ENCODE results near the gene UNC13A.

DNA sequence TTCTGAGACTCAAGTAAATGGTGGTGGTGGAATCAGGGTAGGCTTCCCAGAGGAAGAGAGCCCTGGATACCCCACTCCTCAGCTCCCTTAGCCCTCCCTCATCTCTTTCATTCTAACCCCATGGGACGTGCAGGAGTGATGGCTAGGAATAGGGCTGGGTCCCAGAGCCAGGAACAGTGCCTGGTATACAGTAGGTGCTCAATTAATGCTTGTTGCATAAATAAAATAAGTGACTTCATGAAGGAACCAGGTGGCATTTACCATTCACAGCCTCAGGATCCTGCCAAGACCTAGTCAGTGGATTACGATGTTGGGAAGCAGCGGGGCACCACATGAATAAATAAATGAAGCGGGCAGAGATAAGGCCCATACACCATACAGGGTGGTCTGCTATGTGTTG is 3.9 kb downstream of the UNC13A start:
- TF ChIP-seq, protein P1, sequence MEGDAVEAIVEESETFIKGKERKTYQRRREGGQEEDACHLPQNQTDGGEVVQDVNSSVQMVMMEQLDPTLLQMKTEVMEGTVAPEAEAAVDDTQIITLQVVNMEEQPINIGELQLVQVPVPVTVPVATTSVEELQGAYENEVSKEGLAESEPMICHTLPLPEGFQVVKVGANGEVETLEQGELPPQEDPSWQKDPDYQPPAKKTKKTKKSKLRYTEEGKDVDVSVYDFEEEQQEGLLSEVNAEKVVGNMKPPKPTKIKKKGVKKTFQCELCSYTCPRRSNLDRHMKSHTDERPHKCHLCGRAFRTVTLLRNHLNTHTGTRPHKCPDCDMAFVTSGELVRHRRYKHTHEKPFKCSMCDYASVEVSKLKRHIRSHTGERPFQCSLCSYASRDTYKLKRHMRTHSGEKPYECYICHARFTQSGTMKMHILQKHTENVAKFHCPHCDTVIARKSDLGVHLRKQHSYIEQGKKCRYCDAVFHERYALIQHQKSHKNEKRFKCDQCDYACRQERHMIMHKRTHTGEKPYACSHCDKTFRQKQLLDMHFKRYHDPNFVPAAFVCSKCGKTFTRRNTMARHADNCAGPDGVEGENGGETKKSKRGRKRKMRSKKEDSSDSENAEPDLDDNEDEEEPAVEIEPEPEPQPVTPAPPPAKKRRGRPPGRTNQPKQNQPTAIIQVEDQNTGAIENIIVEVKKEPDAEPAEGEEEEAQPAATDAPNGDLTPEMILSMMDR (IDR thresholded peaks at IDR 0.05), result no peak
- TF ChIP-seq POLR2AphosphoS5 (IDR thresholded peaks at IDR 0.05) (no peak), POLR2A (IDR thresholded peaks at IDR 0.05) (no peak)

Measured in prostate gland (tissue), 2 donors.